BJ (cell line): Measurements from ENCODE around the gene HIRIP3. TPM values are rescaled to one million over a fixed set of nuclear protein-coding genes. Genes with fewer than 3 reads are reported as not detected.
"Not testable (repeated sequence)": the region's sequence is repeated elsewhere in the genome, so short reads cannot be mapped to it uniquely, and the experiment has no call there.

Source experiments
- CTCF ChIA-PET: fragments of 350-600 bp; formaldehyde crosslinking; extraction: SDS; loops from one replicate; lab custom pipeline; 2021; ENCODE audit warnings: antibody characterized with exemption, inconsistent platforms; lab: Yijun Ruan, JAX
- POLR2A ChIA-PET: fragments of 300-600 bp; sonication (Branson Sonifier 250); formaldehyde crosslinking; extraction: SDS; loops from one replicate; lab custom pipeline; 2021; ENCODE audit warnings: antibody characterized with exemption; lab: Charles Lee
- DNase-seq: peaks from one replicate; pipeline ENCODE4 v3.0.0-alpha.2; 2011; ENCODE audit warnings: low read depth
- H3K27me3 ChIP-seq: 2 replicates; pipeline ENCODE4 v1.6.0; 2011; ENCODE audit warnings: low read length; ENCODE audit not compliant: control insufficient read depth, insufficient read depth
- H3K36me3 ChIP-seq: 2 replicates; pipeline ENCODE4 v1.5.1; 2011; ENCODE audit warnings: low read length; ENCODE audit not compliant: control insufficient read depth, insufficient read depth
- H3K4me3 ChIP-seq: 2 replicates; pipeline ENCODE4 v1.5.1; 2011; ENCODE audit warnings: low read depth, mild to moderate bottlenecking, control low read depth, low read length
- polyA plus RNA-seq: library from polyadenylated mRNA; depleted of rRNA; stranded (reverse); fragments of >200 nt; gene quantifications from 2 replicates; pipeline ENCODE4 v1.2.3, GENCODE V29; 2011
- TF ChIP-seq, protein P1 (sequence below): IDR thresholded peaks from 2 replicates; pipeline ENCODE4 v1.5.1; 2011; ENCODE audit warnings: low read depth, mild to moderate bottlenecking, control low read depth, inconsistent platforms, low read length, moderate library complexity; ENCODE audit not compliant: insufficient read depth

HIRIP3 gene
- polyA plus RNA-seq, 1 experiment: 9.6 TPM

DNA sequence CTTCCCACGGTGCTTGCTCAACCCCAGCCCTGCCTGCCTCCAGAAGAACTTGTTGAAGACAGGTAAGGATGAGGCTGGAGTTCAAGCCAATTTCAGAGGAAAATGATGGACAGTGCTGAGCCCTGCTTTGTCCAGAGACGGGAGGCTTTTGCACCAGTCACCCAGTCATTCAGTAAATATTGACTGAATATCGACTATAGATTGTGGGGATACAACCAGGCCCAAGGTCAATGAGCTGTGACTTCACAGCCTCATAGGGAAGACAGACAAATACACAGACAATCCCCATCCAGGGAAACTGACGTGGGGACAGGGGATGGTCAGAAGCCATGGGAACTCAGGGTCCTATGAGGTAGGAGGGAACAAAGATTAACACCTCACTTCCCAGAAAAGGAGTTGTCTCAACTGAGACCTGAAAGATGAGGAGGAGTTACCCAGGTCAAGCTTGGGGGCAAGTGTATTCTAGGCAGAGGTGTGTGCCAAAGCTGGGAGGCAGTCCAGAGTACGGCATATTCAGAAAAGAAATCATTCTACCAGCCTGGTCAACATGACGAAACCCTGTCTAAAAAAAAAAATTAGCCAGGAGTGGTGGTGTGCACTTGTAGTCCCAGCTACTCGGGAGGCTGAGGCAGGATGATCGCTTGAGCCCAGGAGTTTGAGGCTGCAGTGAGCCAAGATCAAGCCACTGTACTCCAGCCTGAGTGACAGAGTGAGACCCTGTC lies 21.3 kb upstream of the HIRIP3 start:
- no peak overlapping the region for H3K4me3 ChIP-seq
- no peaks in the 10 kb centered on the region for H3K27me3 ChIP-seq
- POLR2A ChIA-PET: no interaction called here
- no peaks in the 10 kb centered on the region for H3K36me3 ChIP-seq
- DNase-seq: no peak
- CTCF ChIA-PET: interaction anchor here (0.7 to 1.7 kb wide), 4 partner anchors 12 to 209 kb away, joined by 3 to 4 read pairs (median 4); no protein-coding TSS in a partner anchor
- TF ChIP-seq, protein P1, sequence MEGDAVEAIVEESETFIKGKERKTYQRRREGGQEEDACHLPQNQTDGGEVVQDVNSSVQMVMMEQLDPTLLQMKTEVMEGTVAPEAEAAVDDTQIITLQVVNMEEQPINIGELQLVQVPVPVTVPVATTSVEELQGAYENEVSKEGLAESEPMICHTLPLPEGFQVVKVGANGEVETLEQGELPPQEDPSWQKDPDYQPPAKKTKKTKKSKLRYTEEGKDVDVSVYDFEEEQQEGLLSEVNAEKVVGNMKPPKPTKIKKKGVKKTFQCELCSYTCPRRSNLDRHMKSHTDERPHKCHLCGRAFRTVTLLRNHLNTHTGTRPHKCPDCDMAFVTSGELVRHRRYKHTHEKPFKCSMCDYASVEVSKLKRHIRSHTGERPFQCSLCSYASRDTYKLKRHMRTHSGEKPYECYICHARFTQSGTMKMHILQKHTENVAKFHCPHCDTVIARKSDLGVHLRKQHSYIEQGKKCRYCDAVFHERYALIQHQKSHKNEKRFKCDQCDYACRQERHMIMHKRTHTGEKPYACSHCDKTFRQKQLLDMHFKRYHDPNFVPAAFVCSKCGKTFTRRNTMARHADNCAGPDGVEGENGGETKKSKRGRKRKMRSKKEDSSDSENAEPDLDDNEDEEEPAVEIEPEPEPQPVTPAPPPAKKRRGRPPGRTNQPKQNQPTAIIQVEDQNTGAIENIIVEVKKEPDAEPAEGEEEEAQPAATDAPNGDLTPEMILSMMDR: no peak

DNA sequence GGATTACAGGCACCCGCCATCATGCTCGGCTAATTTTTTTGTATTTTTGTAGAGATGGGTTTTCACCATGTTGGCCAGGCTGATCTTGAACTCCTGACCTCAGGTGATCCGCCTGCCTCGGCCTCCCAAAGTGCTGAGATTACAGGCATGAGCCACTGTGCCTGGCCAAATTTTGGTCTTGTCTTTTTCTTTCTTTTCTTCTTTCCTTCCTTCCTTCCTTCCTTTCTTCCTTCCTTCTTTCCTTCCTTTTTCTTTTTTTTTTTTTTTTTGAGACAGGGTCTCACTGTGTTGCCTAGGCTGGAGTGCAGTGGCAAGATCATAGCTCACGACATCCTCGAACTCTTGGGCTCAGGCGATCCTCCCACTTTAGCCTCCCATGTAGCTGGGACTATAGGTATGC lies 20.0 kb upstream of the HIRIP3 start:
- DNase-seq, H3K4me3 ChIP-seq, POLR2A ChIA-PET, H3K27me3 ChIP-seq, H3K36me3 ChIP-seq: not testable (repeated sequence)
- CTCF ChIA-PET: interaction anchor here (0.7 kb wide), 1 partner anchor 258 kb away, joined by 3 read pairs; no protein-coding TSS in a partner anchor

DNA sequence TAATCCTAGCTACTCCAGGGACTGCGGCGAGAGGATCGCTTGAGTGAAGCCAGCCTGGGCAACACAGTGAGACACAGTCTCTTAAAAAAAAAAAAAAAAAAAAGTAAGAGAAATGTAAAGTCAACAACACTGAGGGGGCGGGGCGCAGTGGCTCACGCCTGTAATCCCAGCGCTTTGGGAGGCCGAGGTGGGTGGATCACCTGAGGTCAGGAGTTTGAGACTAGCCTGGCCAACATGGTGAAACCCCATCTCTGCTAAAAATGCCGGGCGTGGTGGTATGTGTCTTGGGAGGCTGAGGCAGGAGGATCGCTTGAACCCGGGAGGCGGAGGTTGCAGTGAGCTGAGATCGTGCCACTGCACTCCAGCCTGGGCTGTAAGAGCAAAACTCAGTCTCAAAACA lies 17.2 kb upstream of the HIRIP3 start:
- POLR2A ChIA-PET, H3K36me3 ChIP-seq, H3K4me3 ChIP-seq, DNase-seq: not testable (repeated sequence)
- CTCF ChIA-PET: interaction anchor here (1.0 to 1.4 kb wide), 3 partner anchors 8 to 20 kb away, joined by 3 to 6 read pairs (median 4); no protein-coding TSS in a partner anchor
- peaks cover 11% of the 10 kb centered on the region for H3K27me3 ChIP-seq

DNA sequence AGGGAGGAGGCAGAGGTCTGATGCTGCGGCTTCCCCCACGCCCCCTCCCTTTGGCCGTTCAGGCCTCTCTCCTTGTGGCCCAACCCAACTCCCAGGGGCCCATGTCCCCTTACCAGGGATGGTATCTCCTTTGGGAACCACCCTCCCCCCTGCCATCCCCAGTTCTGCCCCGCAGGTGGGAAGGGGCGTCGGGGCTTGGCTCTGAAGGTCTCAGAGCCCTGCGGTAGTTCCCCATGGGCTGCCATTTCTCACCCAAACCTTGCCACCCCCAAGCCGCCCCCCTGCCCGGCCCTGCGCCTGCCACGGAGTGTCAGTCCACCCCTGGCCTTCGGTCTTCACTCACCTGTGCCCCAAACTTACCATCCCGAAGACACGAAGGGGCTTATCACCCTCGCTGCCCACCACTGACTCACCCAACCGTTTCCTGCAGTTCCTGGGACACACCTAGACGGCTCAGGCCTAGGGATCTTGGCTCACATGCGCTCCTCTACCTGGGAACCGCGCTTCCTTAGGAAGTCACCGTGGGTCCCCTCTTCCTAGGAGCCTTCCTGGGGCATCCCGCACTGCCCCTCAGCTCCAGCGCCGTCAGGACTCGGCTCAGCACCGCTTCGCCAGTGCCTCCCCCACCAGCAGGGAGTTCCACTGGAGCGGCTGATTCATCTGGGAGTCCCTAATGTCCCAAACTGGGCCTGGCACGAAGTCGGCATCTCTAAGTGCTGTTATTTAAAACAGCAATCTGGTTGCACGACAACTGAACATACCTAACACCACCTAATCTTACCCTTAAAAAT lies 16.5 kb upstream of the HIRIP3 start:
- no peak for DNase-seq
- Histone ChIP-seq H3K36me3 (no peaks in the 10 kb centered on the region), H3K4me3 (no peak overlapping the region), H3K27me3 (peaks cover 11% of the 10 kb centered on the region)
- ChIA-PET CTCF (interaction anchor here (1.0 to 1.4 kb wide), 2 partner anchors 9 to 12 kb away, joined by 3 to 6 read pairs; no protein-coding TSS in a partner anchor), POLR2A (interaction anchor here (0.7 kb wide), 1 partner anchor 54 kb away, joined by 33 read pairs; the partner anchor contains the start of gene ALDOA)
- TF ChIP-seq, protein P1: no peak

DNA sequence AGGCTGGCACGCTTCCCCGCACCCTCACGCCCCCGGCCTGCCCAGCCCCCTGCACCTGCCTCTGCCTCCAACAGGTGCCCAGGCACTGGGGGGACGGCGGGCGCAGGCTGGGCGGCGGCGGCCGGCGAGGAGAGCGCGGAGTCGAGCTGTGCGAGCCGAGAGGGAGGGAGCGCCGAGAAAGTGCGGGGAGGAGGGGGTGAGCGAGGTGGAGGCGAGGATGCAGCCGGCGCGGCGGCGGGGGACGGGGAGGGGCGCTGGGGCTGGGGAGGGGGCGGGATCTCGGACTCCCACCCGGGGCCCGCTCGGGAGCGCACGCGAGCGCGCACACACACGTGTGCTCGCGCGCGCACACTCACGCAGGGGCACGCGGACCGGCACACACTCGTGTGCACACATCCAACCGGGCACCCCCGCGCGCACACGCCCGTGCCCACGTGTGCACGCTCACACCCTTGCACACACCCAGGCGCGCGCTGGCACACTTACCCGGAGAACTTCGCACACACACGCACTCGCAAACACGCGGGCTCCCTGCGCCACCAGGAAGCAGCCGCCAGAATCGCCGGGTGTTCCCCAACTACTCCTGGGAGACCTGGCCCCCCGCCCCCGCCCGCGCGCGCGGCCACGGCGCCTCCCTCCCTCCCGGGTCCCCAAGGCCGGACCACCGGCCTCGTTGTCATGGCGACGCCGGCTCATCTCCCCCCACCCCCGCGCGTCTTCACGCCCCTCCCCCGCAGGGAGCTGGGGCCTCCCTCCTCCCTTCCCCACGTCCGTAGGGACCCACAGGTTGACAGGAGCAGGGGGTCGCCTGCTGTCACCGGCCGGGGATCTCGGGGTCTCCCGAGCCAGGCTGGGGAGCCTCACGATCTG lies 15.7 kb upstream of the HIRIP3 start, which contains the start of gene DOC2A:
DOC2A (minus strand) TSS at position 184 of the 870 bp plus-strand sequence. CDS start 805 bp downstream, outside the sequence.
- DNase-seq: no peak
- peaks cover 11% of the 10 kb centered on the region for H3K27me3 ChIP-seq
- TF ChIP-seq, protein P1: no peak
- H3K36me3 ChIP-seq: peaks cover under 1% of the 10 kb centered on the region; the same call in 1 of the 2 replicates
- H3K4me3 ChIP-seq: peak within 1 kb of the TSS; percentile 51
- POLR2A ChIA-PET: interaction anchor here (0.7 kb wide), 1 partner anchor 55 kb away, joined by 33 read pairs; the partner anchor contains the start of gene ALDOA
- CTCF ChIA-PET: no interaction called here
